HEK293 (cell line): ENCODE data around the gene GJB2.
A peak's percentile ranks its signal among the peaks of the same experiment; 100 is the strongest.

Source experiments
- CTCF ChIA-PET: fragments of 350-600 bp; formaldehyde crosslinking; extraction: SDS; loops from one replicate; lab custom pipeline; 2021; ENCODE audit warnings: antibody characterized with exemption; lab: Yijun Ruan, JAX
- POLR2A ChIA-PET: fragments of 300-600 bp; formaldehyde crosslinking; extraction: SDS; loops from one replicate; lab custom pipeline; 2020; ENCODE audit warnings: antibody characterized with exemption, inconsistent platforms; lab: Yijun Ruan, JAX
- H3K27ac ChIP-seq: fragments of 200-500 bp; sonication (Bioruptor generic); 2 replicates; pipeline ENCODE4 v1.5.1; 2014; ENCODE audit warnings: low read depth, low read length, control low read depth, inconsistent platforms; ENCODE audit errors: extremely low read depth
- H3K36me3 ChIP-seq, 2 experiments: fragments of 200-500 bp in 1 of 2; sonication (Bioruptor generic) in 1 of 2; 1 replicate in 1 of 2; 2 replicates in 1 of 2; pipeline ENCODE4 v1.5.1; 2014 to 2017; ENCODE audit warnings: inconsistent platforms in 2 of 2, low read length in 2 of 2; ENCODE audit not compliant: control insufficient read depth in 2 of 2, insufficient read depth in 1 of 2
- H3K4me1 ChIP-seq: fragments of 200-500 bp; sonication (Bioruptor generic); 2 replicates; pipeline ENCODE4 v1.5.1; 2014; ENCODE audit warnings: mild to moderate bottlenecking, low read length, inconsistent platforms; ENCODE audit not compliant: control insufficient read depth, insufficient read depth
- H3K4me3 ChIP-seq: 2 replicates; pipeline ENCODE4 v1.5.1; 2011; ENCODE audit warnings: low read depth, mild to moderate bottlenecking, control low read depth, low read length, moderate library complexity
- H3K9me3 ChIP-seq: fragments of 200-500 bp; sonication (Bioruptor generic); 2 replicates; pipeline ENCODE4 v1.5.1; 2014; ENCODE audit warnings: low read depth, low read length, inconsistent platforms; ENCODE audit not compliant: control insufficient read depth, insufficient read depth
- EGR2 ChIP-seq: fragments of 450-650 bp; formaldehyde crosslinking; IDR thresholded peaks from 2 replicates; pipeline ENCODE4 v1.5.1; 2016; ENCODE audit warnings: low read depth, missing biosample characterization, missing genetic modification characterization
- HOXD13 ChIP-seq: sonication (generic); formaldehyde crosslinking; IDR thresholded peaks from 2 replicates; pipeline ENCODE4 v1.8.0; 2022; ENCODE audit warnings: missing genetic modification reagents, borderline replicate concordance
- SP2 ChIP-seq: fragments of 450-650 bp; formaldehyde crosslinking; IDR thresholded peaks from 2 replicates; pipeline ENCODE4 v1.5.1; 2016; ENCODE audit warnings: missing biosample characterization, missing genetic modification characterization
- ZFHX2 ChIP-seq: fragments of 450-650 bp; formaldehyde crosslinking; conservative IDR thresholded peaks from 2 replicates; pipeline ENCODE4 v1.5.1; 2016; ENCODE audit warnings: missing biosample characterization, missing genetic modification characterization
- ZNF26 ChIP-seq: fragments of 450-650 bp; formaldehyde crosslinking; IDR thresholded peaks from 2 replicates; pipeline ENCODE4 v1.5.1; 2016; ENCODE audit warnings: missing biosample characterization, missing genetic modification characterization
- ZNF366 ChIP-seq: fragments of 450-650 bp; formaldehyde crosslinking; conservative IDR thresholded peaks from 2 replicates; pipeline ENCODE4 v1.5.1; 2016; ENCODE audit warnings: missing biosample characterization, missing genetic modification characterization
- ZNF37A ChIP-seq: fragments of 450-650 bp; IDR thresholded peaks from 2 replicates; pipeline ENCODE4 v1.5.1; 2018; ENCODE audit warnings: missing biosample characterization, missing genetic modification characterization
- ZNF426 ChIP-seq: fragments of 450-650 bp; formaldehyde crosslinking; IDR thresholded peaks from 2 replicates; pipeline ENCODE4 v1.5.1; 2017; ENCODE audit warnings: missing biosample characterization, missing genetic modification characterization, mild to moderate bottlenecking, inconsistent platforms, moderate library complexity
- ZNF692 ChIP-seq: fragments of 450-650 bp; formaldehyde crosslinking; IDR thresholded peaks from 2 replicates; pipeline ENCODE4 v1.5.1; 2016; ENCODE audit warnings: missing biosample characterization, missing genetic modification characterization
- ZNF747 ChIP-seq: fragments of 450-650 bp; formaldehyde crosslinking; IDR thresholded peaks from 2 replicates; pipeline ENCODE4 v1.5.1; 2016; ENCODE audit warnings: missing biosample characterization, missing genetic modification characterization
- ZNF792 ChIP-seq: fragments of 450-650 bp; formaldehyde crosslinking; IDR thresholded peaks from 2 replicates; pipeline ENCODE4 v1.5.1; 2016; ENCODE audit warnings: missing biosample characterization, missing genetic modification characterization
- ZSCAN23 ChIP-seq: fragments of 450-650 bp; formaldehyde crosslinking; IDR thresholded peaks from 2 replicates; pipeline ENCODE4 v1.5.1; 2016; ENCODE audit warnings: missing biosample characterization, missing genetic modification characterization
- TF ChIP-seq, protein P1 (sequence below): fragments of 450-650 bp; formaldehyde crosslinking; IDR thresholded peaks from 2 replicates; pipeline ENCODE4 v1.5.1; 2016; ENCODE audit warnings: missing biosample characterization, missing genetic modification characterization
- TF ChIP-seq, protein P2 (sequence below): fragments of 450-650 bp; formaldehyde crosslinking; IDR thresholded peaks from 2 replicates; pipeline ENCODE4 v1.5.1; 2016; ENCODE audit warnings: missing biosample characterization, missing genetic modification characterization, borderline replicate concordance

Gene GJB2

GRCh38 chr13:20178156-20178555 is 14.6 kb downstream of the GJB2 start:
- CTCF ChIA-PET, result interaction anchor here (0.7 to 0.9 kb wide), 2 partner anchors 118 to 204 kb away, joined by 3 read pairs; no protein-coding TSS in a partner anchor
- POLR2A ChIA-PET, result no interaction called here

More at GRCh38 chr13:20178156-20178555, 14.6 kb downstream of the GJB2 start:
- no peaks in the 10 kb centered on the region for H3K36me3 ChIP-seq
- H3K9me3 ChIP-seq, result no peaks in the 10 kb centered on the region
- no peak overlapping the region for H3K4me3 ChIP-seq
- H3K4me1 ChIP-seq, result peaks cover 8% of the 10 kb centered on the region; the same call in 1 of the 2 replicates
- TF ChIP-seq ZNF747 (tag by site-specific recombination) (no peak), EGR2 (0 out of 2 replicates have a peak, but pooled peaks have one; percentile 21), ZNF366 (tag by site-specific recombination) (no peak), SP2 (no peak), ZSCAN23 (tag by site-specific recombination) (no peak), ZNF426 (tag by site-specific recombination) (no peak), ZFHX2 (tag by site-specific recombination) (0 out of 2 replicates have a peak, but pooled peaks have one; percentile 25), ZNF37A (no peak), HOXD13 (CRISPR knock-in tag) (no peak), ZNF26 (no peak), ZNF792 (no peak), ZNF692 (tag by site-specific recombination) (no peak)
- TF ChIP-seq, protein P1, sequence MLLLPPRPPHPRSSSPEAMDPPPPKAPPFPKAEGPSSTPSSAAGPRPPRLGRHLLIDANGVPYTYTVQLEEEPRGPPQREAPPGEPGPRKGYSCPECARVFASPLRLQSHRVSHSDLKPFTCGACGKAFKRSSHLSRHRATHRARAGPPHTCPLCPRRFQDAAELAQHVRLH (tag by site-specific recombination), result no peak
- TF ChIP-seq, protein P2, sequence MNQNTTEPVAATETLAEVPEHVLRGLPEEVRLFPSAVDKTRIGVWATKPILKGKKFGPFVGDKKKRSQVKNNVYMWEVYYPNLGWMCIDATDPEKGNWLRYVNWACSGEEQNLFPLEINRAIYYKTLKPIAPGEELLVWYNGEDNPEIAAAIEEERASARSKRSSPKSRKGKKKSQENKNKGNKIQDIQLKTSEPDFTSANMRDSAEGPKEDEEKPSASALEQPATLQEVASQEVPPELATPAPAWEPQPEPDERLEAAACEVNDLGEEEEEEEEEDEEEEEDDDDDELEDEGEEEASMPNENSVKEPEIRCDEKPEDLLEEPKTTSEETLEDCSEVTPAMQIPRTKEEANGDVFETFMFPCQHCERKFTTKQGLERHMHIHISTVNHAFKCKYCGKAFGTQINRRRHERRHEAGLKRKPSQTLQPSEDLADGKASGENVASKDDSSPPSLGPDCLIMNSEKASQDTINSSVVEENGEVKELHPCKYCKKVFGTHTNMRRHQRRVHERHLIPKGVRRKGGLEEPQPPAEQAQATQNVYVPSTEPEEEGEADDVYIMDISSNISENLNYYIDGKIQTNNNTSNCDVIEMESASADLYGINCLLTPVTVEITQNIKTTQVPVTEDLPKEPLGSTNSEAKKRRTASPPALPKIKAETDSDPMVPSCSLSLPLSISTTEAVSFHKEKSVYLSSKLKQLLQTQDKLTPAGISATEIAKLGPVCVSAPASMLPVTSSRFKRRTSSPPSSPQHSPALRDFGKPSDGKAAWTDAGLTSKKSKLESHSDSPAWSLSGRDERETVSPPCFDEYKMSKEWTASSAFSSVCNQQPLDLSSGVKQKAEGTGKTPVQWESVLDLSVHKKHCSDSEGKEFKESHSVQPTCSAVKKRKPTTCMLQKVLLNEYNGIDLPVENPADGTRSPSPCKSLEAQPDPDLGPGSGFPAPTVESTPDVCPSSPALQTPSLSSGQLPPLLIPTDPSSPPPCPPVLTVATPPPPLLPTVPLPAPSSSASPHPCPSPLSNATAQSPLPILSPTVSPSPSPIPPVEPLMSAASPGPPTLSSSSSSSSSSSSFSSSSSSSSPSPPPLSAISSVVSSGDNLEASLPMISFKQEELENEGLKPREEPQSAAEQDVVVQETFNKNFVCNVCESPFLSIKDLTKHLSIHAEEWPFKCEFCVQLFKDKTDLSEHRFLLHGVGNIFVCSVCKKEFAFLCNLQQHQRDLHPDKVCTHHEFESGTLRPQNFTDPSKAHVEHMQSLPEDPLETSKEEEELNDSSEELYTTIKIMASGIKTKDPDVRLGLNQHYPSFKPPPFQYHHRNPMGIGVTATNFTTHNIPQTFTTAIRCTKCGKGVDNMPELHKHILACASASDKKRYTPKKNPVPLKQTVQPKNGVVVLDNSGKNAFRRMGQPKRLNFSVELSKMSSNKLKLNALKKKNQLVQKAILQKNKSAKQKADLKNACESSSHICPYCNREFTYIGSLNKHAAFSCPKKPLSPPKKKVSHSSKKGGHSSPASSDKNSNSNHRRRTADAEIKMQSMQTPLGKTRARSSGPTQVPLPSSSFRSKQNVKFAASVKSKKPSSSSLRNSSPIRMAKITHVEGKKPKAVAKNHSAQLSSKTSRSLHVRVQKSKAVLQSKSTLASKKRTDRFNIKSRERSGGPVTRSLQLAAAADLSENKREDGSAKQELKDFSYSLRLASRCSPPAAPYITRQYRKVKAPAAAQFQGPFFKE, result no peak
- H3K27ac ChIP-seq, result no peak overlapping the region
